ENCODE results near the gene ANAPC5. TPM values are rescaled to one million over a fixed set of nuclear protein-coding genes. Genes with fewer than 3 reads are reported as not detected.

Gene ANAPC5
- total RNA-seq, 1 donor from 2014 or later, result 101 TPM

- H3K9me3 Mint-ChIP-seq, result no peaks in the 10 kb centered on the region
- no peak for TF ChIP-seq CTCF (conservative IDR thresholded peaks at IDR 0.05)
- no peaks in the 10 kb centered on the region for H3K27me3 Mint-ChIP-seq
- no peak overlapping the region for H3K4me3 Mint-ChIP-seq
- peaks cover 18% of the 10 kb centered on the region for H3K36me3 Mint-ChIP-seq
- DNase-seq (ENCODE audit: extremely low spot score, unreplicated experiment), result no peak
- H3K4me1 Mint-ChIP-seq (ENCODE audit: unreplicated experiment), result no peaks in the 10 kb centered on the region
- peak overlapping the region; percentile 19 for H3K27ac Mint-ChIP-seq
These were observed 6.9 kb downstream of the ANAPC5 start for GRCh38 chr12:121345151-121345815.

- no peak for TF ChIP-seq CTCF (conservative IDR thresholded peaks at IDR 0.05)
- no peak overlapping the region for H3K4me3 Mint-ChIP-seq
- no peaks in the 10 kb centered on the region for H3K4me1 Mint-ChIP-seq (ENCODE audit: unreplicated experiment)
- no peaks in the 10 kb centered on the region for H3K27me3 Mint-ChIP-seq
- H3K36me3 Mint-ChIP-seq, result peaks cover 18% of the 10 kb centered on the region
- no peak for DNase-seq (ENCODE audit: extremely low spot score, unreplicated experiment)
- H3K9me3 Mint-ChIP-seq, result no peaks in the 10 kb centered on the region
- peak overlapping the region; percentile 19 for H3K27ac Mint-ChIP-seq
These were observed 7.7 kb downstream of the ANAPC5 start for GRCh38 chr12:121344506-121344905.

GRCh38 chr12:121337416-121337815, 14.8 kb downstream of the ANAPC5 start:
- Mint-ChIP-seq H3K27ac (no peak overlapping the region), H3K9me3 (no peaks in the 10 kb centered on the region), H3K27me3 (no peaks in the 10 kb centered on the region), H3K4me3 (no peak overlapping the region), H3K36me3 (peaks cover 18% of the 10 kb centered on the region), H3K4me1 (ENCODE audit: unreplicated experiment) (no peaks in the 10 kb centered on the region)
- DNase-seq (ENCODE audit: extremely low spot score, unreplicated experiment), result no peak
- no peak for TF ChIP-seq CTCF (conservative IDR thresholded peaks at IDR 0.05)

- Mint-ChIP-seq H3K4me1 (ENCODE audit: unreplicated experiment) (no peaks in the 10 kb centered on the region), H3K4me3 (no peak overlapping the region), H3K9me3 (no peaks in the 10 kb centered on the region), H3K27me3 (no peaks in the 10 kb centered on the region), H3K36me3 (peaks cover 24% of the 10 kb centered on the region), H3K27ac (no peak overlapping the region)
- no peak for DNase-seq (ENCODE audit: extremely low spot score, unreplicated experiment)
- TF ChIP-seq CTCF (conservative IDR thresholded peaks at IDR 0.05), result peak; percentile 92
These were observed 17.5 kb downstream of the ANAPC5 start for GRCh38 chr12:121334513-121335343.

DNA sequence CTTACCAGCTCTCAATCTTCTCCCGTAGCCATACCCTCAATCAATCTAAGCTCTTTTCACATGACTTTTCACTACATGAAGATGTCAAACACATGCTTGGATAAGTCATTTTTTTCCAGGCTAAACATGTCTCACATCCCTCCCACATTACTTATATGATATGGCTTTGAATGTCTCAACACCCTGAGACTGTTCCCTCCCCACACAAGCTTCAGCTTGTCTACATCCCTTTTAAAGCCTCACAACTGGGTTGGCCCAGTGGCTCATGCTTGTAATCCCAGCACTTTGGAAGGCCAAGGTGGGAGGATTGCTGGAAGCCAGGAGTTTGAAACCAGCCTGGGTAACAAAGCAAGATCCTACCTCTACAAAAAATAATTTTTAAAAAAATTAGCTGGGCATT, 18.5 kb downstream of the ANAPC5 start:
- Mint-ChIP-seq H3K27me3 (no peaks in the 10 kb centered on the region), H3K4me3 (no peak overlapping the region), H3K27ac (no peak overlapping the region), H3K36me3 (peaks cover 24% of the 10 kb centered on the region), H3K9me3 (no peaks in the 10 kb centered on the region), H3K4me1 (ENCODE audit: unreplicated experiment) (no peaks in the 10 kb centered on the region)
- TF ChIP-seq CTCF (conservative IDR thresholded peaks at IDR 0.05), result no peak
- DNase-seq (ENCODE audit: extremely low spot score, unreplicated experiment), result no peak

Data from type B pancreatic cell (in vitro differentiated cells).